H1 (cell line): ENCODE results near the gene FREM2. TPM values are rescaled to one million over a fixed set of nuclear protein-coding genes. Genes with fewer than 3 reads are reported as not detected.

ENCODE experiments used
- CTCF ChIA-PET: fragments of 300-600 bp; sonication (Branson Sonifier 250); formaldehyde crosslinking; loops from one replicate; lab custom pipeline; 2021; ENCODE audit not compliant: partially characterized antibody; lab: Charles Lee
- POLR2A ChIA-PET: fragments of 300-600 bp; sonication (Branson Sonifier 250); formaldehyde crosslinking; loops from one replicate; lab custom pipeline; 2021; ENCODE audit warnings: inconsistent platforms; ENCODE audit not compliant: partially characterized antibody; lab: Charles Lee
- DNase-seq, 2 experiments: peaks; one replicate each; pipeline versions ENCODE4 v3.0.0 to v3.0.0-alpha.2; 2010 to 2022; ENCODE audit warnings: low spot score in 2 of 2, low read depth in 1 of 2, mixed read lengths in 1 of 2
- FAIRE-seq: peaks from 2 replicates; lab custom pipeline; 2011; peaks lifted over from hg19 to GRCh38; lab: Jason Lieb, UNC
- H2AFZ ChIP-seq: 2 replicates; pipeline ENCODE4 v1.8.1; 2012; ENCODE audit warnings: low read length, inconsistent platforms
- H2AK5ac ChIP-seq: 2 replicates; pipeline ENCODE4 v1.6.1; 2013; ENCODE audit warnings: low read depth, low read length
- H2BK120ac ChIP-seq: replicated peaks from 2 replicates; pipeline ENCODE3; 2013; ENCODE audit warnings: low read depth, low read length, inconsistent platforms
- H2BK12ac ChIP-seq: 2 replicates; pipeline ENCODE4 v1.6.1; 2013; ENCODE audit warnings: low read depth, low read length
- H2BK15ac ChIP-seq: 2 replicates; pipeline ENCODE4 v1.6.1; 2013; ENCODE audit warnings: low read length
- H2BK20ac ChIP-seq: 2 replicates; pipeline ENCODE4 v1.6.1; 2013; ENCODE audit warnings: low read length
- H2BK5ac ChIP-seq: 2 replicates; pipeline ENCODE4 v1.6.1; 2013; ENCODE audit warnings: low read depth, low read length
- H3K14ac ChIP-seq: 2 replicates; pipeline ENCODE4 v1.6.1; 2013; ENCODE audit warnings: inconsistent platforms; ENCODE audit not compliant: insufficient read length
- H3K18ac ChIP-seq: 2 replicates; pipeline ENCODE4 v1.6.1; 2013; ENCODE audit warnings: low read length; ENCODE audit errors: extremely low read depth
- H3K23ac ChIP-seq: 2 replicates; pipeline ENCODE4 v1.6.1; 2013; ENCODE audit warnings: inconsistent platforms; ENCODE audit not compliant: insufficient read length
- H3K23me2 ChIP-seq: 2 replicates; pipeline ENCODE4 v1.6.1; 2013; ENCODE audit warnings: low read depth, low read length
- H3K27ac ChIP-seq: 2 replicates; pipeline ENCODE4 v1.6.1; 2011; ENCODE audit warnings: low read depth, low read length, inconsistent platforms
- H3K27me3 ChIP-seq, 4 experiments: replicated peaks in 1 of 4; 1 replicate in 1 of 4; 2 replicates in 3 of 4; pipeline versions ENCODE4 v1.6.1 to v1.8.1; 2011 to 2013; ENCODE audit warnings: low read length in 3 of 4, mild to moderate bottlenecking in 3 of 4, inconsistent platforms in 2 of 4, mixed read lengths in 2 of 4, moderate library complexity in 1 of 4; ENCODE audit not compliant: control insufficient read depth in 3 of 4, insufficient read depth in 3 of 4; ENCODE audit errors: extremely low read depth in 1 of 4
- H3K36me3 ChIP-seq, 4 experiments: 2 replicates each; pipeline versions ENCODE4 v1.6.1 to v1.8.1; 2011 to 2013; ENCODE audit warnings: mild to moderate bottlenecking in 4 of 4, low read length in 3 of 4, moderate library complexity in 2 of 4, control low read depth in 1 of 4, inconsistent platforms in 1 of 4; ENCODE audit not compliant: insufficient read depth in 4 of 4, control insufficient read depth in 2 of 4
- H3K4ac ChIP-seq: replicated peaks from 2 replicates; pipeline ENCODE3; 2013; ENCODE audit warnings: low read length, low read depth, mixed read lengths, inconsistent platforms; ENCODE audit not compliant: insufficient read length
- H3K4me1 ChIP-seq, 4 experiments: replicated peaks in 1 of 4; 1 replicate in 1 of 4; 2 replicates in 3 of 4; pipeline versions ENCODE4 v1.6.1 to v1.8.1; 2011 to 2013; ENCODE audit warnings: low read length in 3 of 4, inconsistent platforms in 2 of 4, mixed read lengths in 1 of 4; ENCODE audit not compliant: insufficient read depth in 4 of 4, control insufficient read depth in 3 of 4
- H3K4me2 ChIP-seq, 2 experiments: 2 replicates each; pipeline versions ENCODE4 v1.6.1 to v1.8.1; 2011 to 2013; ENCODE audit warnings: low read depth in 2 of 2, low read length in 2 of 2, control low read depth in 1 of 2, inconsistent platforms in 1 of 2, mild to moderate bottlenecking in 1 of 2; ENCODE audit not compliant: insufficient read depth in 1 of 2
- H3K4me3 ChIP-seq, 4 experiments: fragments of 200-600, 300-600 bp in 1 of 4; sonication (generic), shearing (Covaris generic), sonication (Bioruptor Twin) in 1 of 4; 2 replicates each; pipeline versions ENCODE4 v1.5.1 to v1.8.1; 2011 to 2016; ENCODE audit warnings: low read length in 4 of 4, low read depth in 3 of 4, control low read depth in 2 of 4, inconsistent platforms in 2 of 4, mild to moderate bottlenecking in 2 of 4, mixed read lengths in 1 of 4, moderate library complexity in 1 of 4; ENCODE audit not compliant: insufficient read depth in 2 of 4; ENCODE audit errors: extremely low read depth in 1 of 4
- H3K56ac ChIP-seq: replicated peaks from 2 replicates; pipeline ENCODE3; 2013; ENCODE audit warnings: low read depth, mild to moderate bottlenecking, mixed read lengths, low read length, inconsistent platforms; ENCODE audit not compliant: insufficient read length
- H3K79me1 ChIP-seq: 2 replicates; pipeline ENCODE4 v1.6.1; 2013; ENCODE audit warnings: low read depth, low read length, control low read depth
- H3K79me2 ChIP-seq, 2 experiments: 2 replicates each; pipeline versions ENCODE4 v1.6.1 to v1.8.1; 2012 to 2013; ENCODE audit warnings: low read length in 2 of 2, mild to moderate bottlenecking in 2 of 2, inconsistent platforms in 1 of 2; ENCODE audit not compliant: insufficient read depth in 2 of 2, control insufficient read depth in 1 of 2
- H3K9ac ChIP-seq, 4 experiments: replicated peaks in 1 of 4; 1 replicate in 1 of 4; 2 replicates in 3 of 4; pipeline versions ENCODE4 v1.6.1 to v1.8.1; 2011 to 2013; ENCODE audit warnings: low read depth in 3 of 4, low read length in 3 of 4, control low read depth in 2 of 4, mild to moderate bottlenecking in 2 of 4, moderate library complexity in 2 of 4, inconsistent platforms in 1 of 4; ENCODE audit errors: extremely low read depth in 1 of 4
- H3K9me3 ChIP-seq, 2 experiments: 2 replicates each; pipeline versions ENCODE4 v1.6.1 to v1.8.1; 2012 to 2013; ENCODE audit warnings: mild to moderate bottlenecking in 2 of 2, moderate library complexity in 2 of 2, control low read depth in 1 of 2, inconsistent platforms in 1 of 2, low read depth in 1 of 2, low read length in 1 of 2, mixed read lengths in 1 of 2; ENCODE audit not compliant: insufficient read depth in 2 of 2
- H4K20me1 ChIP-seq, 2 experiments: replicated peaks in 1 of 2; 2 replicates each; pipeline versions ENCODE3 to v1.8.1; 2011 to 2013; ENCODE audit warnings: inconsistent platforms in 2 of 2, low read length in 2 of 2, mild to moderate bottlenecking in 1 of 2; ENCODE audit not compliant: insufficient read depth in 2 of 2, control insufficient read depth in 1 of 2
- H4K5ac ChIP-seq: 2 replicates; pipeline ENCODE4 v1.6.1; 2013; ENCODE audit warnings: low read length, low read depth, mixed read lengths, inconsistent platforms; ENCODE audit not compliant: insufficient read length
- H4K8ac ChIP-seq: 2 replicates; pipeline ENCODE4 v1.8.0; 2013; ENCODE audit warnings: mild to moderate bottlenecking, moderate library complexity, low read length, inconsistent platforms; ENCODE audit not compliant: insufficient read depth; ENCODE audit errors: extremely low read depth
- H4K91ac ChIP-seq: replicated peaks from 2 replicates; pipeline ENCODE3; 2013; ENCODE audit warnings: low read length, mixed read lengths, inconsistent platforms; ENCODE audit not compliant: insufficient read length
- ATF2 ChIP-seq: IDR thresholded peaks from 2 replicates; pipeline ENCODE4 v1.6.1; 2012; ENCODE audit warnings: low read length, inconsistent platforms
- CBX8 ChIP-seq: fragments of 300-800, 300-1000 bp; sonication (generic); IDR thresholded peaks from 2 replicates; pipeline ENCODE4 v1.7.1; 2016; ENCODE audit warnings: low read depth, low read length, borderline replicate concordance
- EP300 ChIP-seq, 2 experiments: IDR thresholded peaks; 1 replicate in 1 of 2; 2 replicates in 1 of 2; pipeline ENCODE4 v1.6.1; 2011 to 2012; ENCODE audit warnings: low read depth in 2 of 2, low read length in 2 of 2, mild to moderate bottlenecking in 2 of 2, borderline replicate concordance in 1 of 2, inconsistent platforms in 1 of 2, moderate library complexity in 1 of 2
- GTF2F1 ChIP-seq: IDR thresholded peaks from 2 replicates; pipeline ENCODE4 v1.6.1; 2012; ENCODE audit warnings: low read depth, low read length, improper control_type of control experiment, borderline replicate concordance
- KDM4A ChIP-seq: IDR thresholded peaks from one replicate; pipeline ENCODE4 v1.7.1; 2012; ENCODE audit warnings: low read depth, mild to moderate bottlenecking, moderate library complexity, low read length, inconsistent platforms; ENCODE audit not compliant: severe bottlenecking
- NANOG ChIP-seq: IDR thresholded peaks from 2 replicates; pipeline ENCODE4 v1.6.1; 2011; ENCODE audit warnings: low read length, low read depth, mild to moderate bottlenecking, inconsistent platforms; ENCODE audit not compliant: insufficient read depth, poor library complexity, severe bottlenecking
- POLR2AphosphoS5 ChIP-seq: IDR thresholded peaks from 2 replicates; pipeline ENCODE4 v1.6.1; 2011; ENCODE audit warnings: low read depth, low read length
- POU5F1 ChIP-seq: IDR thresholded peaks from 2 replicates; pipeline ENCODE4 v1.6.1; 2011; ENCODE audit warnings: low read depth, mild to moderate bottlenecking, low read length, moderate library complexity
- RFX5 ChIP-seq: IDR thresholded peaks from 2 replicates; pipeline ENCODE4 v1.6.1; 2011; ENCODE audit warnings: low read depth, low read length, improper control_type of control experiment, borderline replicate concordance
- SIRT6 ChIP-seq: IDR thresholded peaks from one replicate; pipeline ENCODE4 v1.7.1; 2012; ENCODE audit warnings: low read length, inconsistent platforms
- SP2 ChIP-seq: IDR thresholded peaks from 2 replicates; pipeline ENCODE4 v1.6.1; 2012; ENCODE audit warnings: mild to moderate bottlenecking, low read length, inconsistent platforms
- TAF7 ChIP-seq: optimal IDR thresholded peaks from 2 replicates; pipeline ENCODE3; 2011; ENCODE audit warnings: low read depth, mild to moderate bottlenecking, inconsistent platforms, low read length, moderate library complexity, borderline replicate concordance
- TBP ChIP-seq: IDR thresholded peaks from 2 replicates; pipeline ENCODE4 v1.6.1; 2011; ENCODE audit warnings: low read depth, low read length, improper control_type of control experiment
- WGBS, 2 experiments: shearing (Covaris generic) in 1 of 2; methylation state at CpG; one replicate each; pipeline versions ENCODE4 v1.1.6 to v1.1.7; 2013 to 2015; ENCODE audit warnings: low lambda C conversion rate in 2 of 2, mixed read lengths in 2 of 2, inconsistent platforms in 1 of 2, low coverage in 1 of 2, missing lambda C conversion rate in 1 of 2; ENCODE audit not compliant: insufficient replicate concordance in 2 of 2, insufficient coverage in 1 of 2, insufficient read length in 1 of 2; ENCODE audit errors: extremely low coverage in 1 of 2, missing lambda C conversion rate in 1 of 2; 5-methylcytosine and 5-hydroxymethylcytosine counted together
- polyA plus RNA-seq, 7 experiments: library from polyadenylated mRNA; depleted of rRNA in 3 of 7; stranded (reverse) in 5 of 7; unstranded in 2 of 7; fragments of >200 nt in 5 of 7; fragments of 200-250 nt in 2 of 7; gene quantifications; 1 replicate in 5 of 7; 2 replicates in 1 of 7; 4 replicates in 1 of 7; pipeline versions ENCODE4 v1.2.1 to v1.2.3, GENCODE V29; 2011 to 2013; ENCODE audit warnings: missing spikeins in 2 of 7, mixed read lengths in 2 of 7
- total RNA-seq: library from RNA; stranded (reverse); fragmentation: NEBNext Ultra II Directional; extraction: Animal tissue kit (Norgen Biotek cat#: 25700); gene quantifications from 2 replicates; pipeline ENCODE4 v1.2.1, GENCODE V29; 2021

FREM2 gene
- total and polyA plus RNA-seq, 2 of the 8 experiments (the other 6 are each of a cell fraction or from before 2014, with no cell fraction given), result 11.6 to 22.8 TPM

- H3K27me3 ChIP-seq, result no peaks in the 10 kb centered on the region
- H3K18ac ChIP-seq, result no peak overlapping the region
- H3K79me1 ChIP-seq, result no peaks in the 10 kb centered on the region
- no peak overlapping the region for H2BK20ac ChIP-seq
- no peak overlapping the region for H3K23ac ChIP-seq
- no peak overlapping the region for H4K8ac ChIP-seq
- H3K9ac ChIP-seq, result no peak overlapping the region
- H3K56ac ChIP-seq, result no peak overlapping the region
- no peaks in the 10 kb centered on the region for H3K23me2 ChIP-seq
- H4K20me1 ChIP-seq, result no peaks in the 10 kb centered on the region
- H3K4me3 ChIP-seq, result no peak overlapping the region
- DNase-seq (no peak), FAIRE-seq (no peak)
- H3K4me1 ChIP-seq, result no peaks in the 10 kb centered on the region
- H3K4ac ChIP-seq, result no peak overlapping the region
- H3K4me2 ChIP-seq, result no peak overlapping the region
- no peak overlapping the region for H2BK120ac ChIP-seq
- no peak overlapping the region for H2AK5ac ChIP-seq
- CTCF ChIA-PET, result interaction anchor here (1.5 kb wide), 1 partner anchor 21 kb away, joined by 7 read pairs; no protein-coding TSS in a partner anchor
- no peaks in the 10 kb centered on the region for H3K79me2 ChIP-seq
- POLR2A ChIA-PET, result interaction anchor here (0.6 kb wide), 1 partner anchor 1086 kb away, joined by 3 read pairs; no protein-coding TSS in a partner anchor
- H4K91ac ChIP-seq, result no peak overlapping the region
- no peak overlapping the region for H4K5ac ChIP-seq
- H2BK12ac ChIP-seq, result no peak overlapping the region
- no peaks in the 10 kb centered on the region for H3K9me3 ChIP-seq
- H3K14ac ChIP-seq, result no peak overlapping the region
- WGBS, 2 experiments, result 75% methylated on average over 1 of the region's 1 CpG; no CpG with 5 or more reads in 1 of the 2 experiments
- no peak overlapping the region for H2AFZ ChIP-seq
- no peak overlapping the region for H2BK15ac ChIP-seq
- peaks cover 0 to 2% (median 0%) of the 10 kb centered on the region in 4 experiments; a peak in 2 of 8 replicates for H3K36me3 ChIP-seq
- no peak overlapping the region for H2BK5ac ChIP-seq
- no peak overlapping the region for H3K27ac ChIP-seq
- TF ChIP-seq TBP (no peak), CBX8 (no peak), NANOG (no peak), EP300 (IDR thresholded peaks at IDR 0.05; ENCODE audit: borderline replicate concordance in 1 of 2, low read depth in 2 of 2, low read length in 2 of 2) (no peak), RFX5 (no peak), GTF2F1 (no peak), KDM4A (no peak), POU5F1 (no peak), TAF7 (no peak), POLR2AphosphoS5 (no peak), ATF2 (no peak), SIRT6 (no peak), SP2 (no peak)
Observed at GRCh38 chr13:38785490-38785889, 98.6 kb downstream of the FREM2 start.
